SKM-1 (cell line): ENCODE data around the gene SLC25A29.

Experiments used
- DNase-seq: peaks from one replicate; lab custom pipeline; 2025; ENCODE audit not compliant: unreplicated experiment; lab: John Stamatoyannopoulos, UW

The SLC25A29 gene

GRCh38 chr14:100332797-100333196 is 26.6 kb upstream of the SLC25A29 start:
- no peak for DNase-seq

- DNase-seq: no peak
Observed at GRCh38 chr14:100332071-100332639, 25.9 kb upstream of the SLC25A29 start.

- DNase-seq: no peak
Observed at GRCh38 chr14:100330388-100330931, 24.2 kb upstream of the SLC25A29 start.

- no peak for DNase-seq
Observed at GRCh38 chr14:100330007-100330344, 23.7 kb upstream of the SLC25A29 start.

- no peak for DNase-seq
Observed at GRCh38 chr14:100329233-100330006, 23.2 kb upstream of the SLC25A29 start.

GRCh38 chr14:100328495-100329163 is 22.4 kb upstream of the SLC25A29 start:
- no peak for DNase-seq

GRCh38 chr14:100327128-100327527 is 20.9 kb upstream of the SLC25A29 start:
- DNase-seq: no peak

- DNase-seq: no peak
Observed at GRCh38 chr14:100325958-100326357, 19.7 kb upstream of the SLC25A29 start.

- no peak for DNase-seq
Observed at GRCh38 chr14:100325231-100325632, 19.0 kb upstream of the SLC25A29 start.

- no peak for DNase-seq
Observed at GRCh38 chr14:100323942-100324307, 17.7 kb upstream of the SLC25A29 start.

- DNase-seq: no peak
Observed at GRCh38 chr14:100323121-100323941, 17.1 kb upstream of the SLC25A29 start, which contains the start of gene SLC25A47. Gene SLC25A47 (plus strand): TSS chr14:100323339. CDS start chr14:100323415, 76 bp downstream.

GRCh38 chr14:100322138-100322957 is 16.1 kb upstream of the SLC25A29 start:
- no peak for DNase-seq

GRCh38 chr14:100321473-100322137 is 15.4 kb upstream of the SLC25A29 start:
- no peak for DNase-seq

GRCh38 chr14:100320157-100320856 is 14.1 kb upstream of the SLC25A29 start:
- DNase-seq: no peak

- DNase-seq: no peak
Observed at GRCh38 chr14:100317912-100318808, 11.9 kb upstream of the SLC25A29 start.

- no peak for DNase-seq
Observed at GRCh38 chr14:100317389-100317788, 11.1 kb upstream of the SLC25A29 start.

- no peak for DNase-seq
Observed at GRCh38 chr14:100314724-100315123, 8.5 kb upstream of the SLC25A29 start.
